Activated CD8-positive, alpha-beta memory T cell treated with anti-CD3 and anti-CD28 coated beads for 48 hours (primary cell): Measurements from ENCODE around the gene PGAP6.
"Not testable (repeated sequence)": the region's sequence is repeated elsewhere in the genome, so short reads cannot be mapped to it uniquely, and the experiment has no call there.

ENCODE experiments used
- DNase-seq, 3 experiments: peaks; one replicate each; pipeline ENCODE4 v3.0.0-alpha.2; 2020; ENCODE audit warnings: low read depth in 2 of 3, low spot score in 2 of 3

Gene PGAP6

GRCh38 chr16:379183-379960 is 2.4 kb downstream of the PGAP6 start:
- no peak for DNase-seq

GRCh38 chr16:378821-379182 is 3.0 kb downstream of the PGAP6 start:
- no peak for DNase-seq

GRCh38 chr16:378113-378820 is 3.5 kb downstream of the PGAP6 start:
- not testable (repeated sequence) for DNase-seq

GRCh38 chr16:377419-377951 is 4.3 kb downstream of the PGAP6 start:
- DNase-seq = no peak

- DNase-seq = no peak
Observed at GRCh38 chr16:376817-377418, 4.9 kb downstream of the PGAP6 start.

- DNase-seq = no peak
Observed at GRCh38 chr16:375927-376816, 5.6 kb downstream of the PGAP6 start.

- DNase-seq = no peak
Observed at GRCh38 chr16:375212-375611, 6.6 kb downstream of the PGAP6 start.

- no peak for DNase-seq
Observed at GRCh38 chr16:374616-374926, 7.2 kb downstream of the PGAP6 start.

GRCh38 chr16:373848-374615 is 7.7 kb downstream of the PGAP6 start:
- DNase-seq = no peak

GRCh38 chr16:373020-373598 is 8.7 kb downstream of the PGAP6 start:
- no peak for DNase-seq

GRCh38 chr16:372302-372983 is 9.3 kb downstream of the PGAP6 start:
- DNase-seq = no peak

GRCh38 chr16:371515-372301 is 10.1 kb downstream of the PGAP6 start:
- DNase-seq = no peak

- no peak for DNase-seq
Observed at GRCh38 chr16:370979-371514, 10.7 kb downstream of the PGAP6 start.

GRCh38 chr16:370443-370842 is 11.3 kb downstream of the PGAP6 start, which contains the start of gene MRPL28:
TSS of gene MRPL28 (minus strand) at chr16:370538. CDS start at chr16:370218, 320 bp downstream.
- peak; percentile 83 to 86 (median 83) for DNase-seq

- no peak for DNase-seq
Observed at GRCh38 chr16:369866-370436, 11.8 kb downstream of the PGAP6 start.

GRCh38 chr16:369275-369865 is 12.4 kb downstream of the PGAP6 start:
- no peak for DNase-seq

GRCh38 chr16:368388-369158 is 13.2 kb downstream of the PGAP6 start:
- no peak for DNase-seq
